H1 (cell line): ENCODE results near the gene FRY. TPM values are rescaled to one million over a fixed set of nuclear protein-coding genes. Genes with fewer than 3 reads are reported as not detected.

Experiments used
- CTCF ChIA-PET: fragments of 300-600 bp; sonication (Branson Sonifier 250); formaldehyde crosslinking; loops from one replicate; lab custom pipeline; 2021; ENCODE audit not compliant: partially characterized antibody; lab: Charles Lee
- POLR2A ChIA-PET: fragments of 300-600 bp; sonication (Branson Sonifier 250); formaldehyde crosslinking; loops from one replicate; lab custom pipeline; 2021; ENCODE audit warnings: inconsistent platforms; ENCODE audit not compliant: partially characterized antibody; lab: Charles Lee
- DNase-seq, 2 experiments: peaks; one replicate each; pipeline versions ENCODE4 v3.0.0 to v3.0.0-alpha.2; 2010 to 2022; ENCODE audit warnings: low spot score in 2 of 2, low read depth in 1 of 2, mixed read lengths in 1 of 2
- FAIRE-seq: peaks from 2 replicates; lab custom pipeline; 2011; peaks lifted over from hg19 to GRCh38; lab: Jason Lieb, UNC
- H2AFZ ChIP-seq: 2 replicates; pipeline ENCODE4 v1.8.1; 2012; ENCODE audit warnings: low read length, inconsistent platforms
- H2AK5ac ChIP-seq: 2 replicates; pipeline ENCODE4 v1.6.1; 2013; ENCODE audit warnings: low read depth, low read length
- H2BK120ac ChIP-seq: replicated peaks from 2 replicates; pipeline ENCODE3; 2013; ENCODE audit warnings: low read depth, low read length, inconsistent platforms
- H2BK12ac ChIP-seq: 2 replicates; pipeline ENCODE4 v1.6.1; 2013; ENCODE audit warnings: low read depth, low read length
- H2BK15ac ChIP-seq: 2 replicates; pipeline ENCODE4 v1.6.1; 2013; ENCODE audit warnings: low read length
- H2BK20ac ChIP-seq: 2 replicates; pipeline ENCODE4 v1.6.1; 2013; ENCODE audit warnings: low read length
- H2BK5ac ChIP-seq: 2 replicates; pipeline ENCODE4 v1.6.1; 2013; ENCODE audit warnings: low read depth, low read length
- H3K14ac ChIP-seq: 2 replicates; pipeline ENCODE4 v1.6.1; 2013; ENCODE audit warnings: inconsistent platforms; ENCODE audit not compliant: insufficient read length
- H3K18ac ChIP-seq: 2 replicates; pipeline ENCODE4 v1.6.1; 2013; ENCODE audit warnings: low read length; ENCODE audit errors: extremely low read depth
- H3K23ac ChIP-seq: 2 replicates; pipeline ENCODE4 v1.6.1; 2013; ENCODE audit warnings: inconsistent platforms; ENCODE audit not compliant: insufficient read length
- H3K23me2 ChIP-seq: 2 replicates; pipeline ENCODE4 v1.6.1; 2013; ENCODE audit warnings: low read depth, low read length
- H3K27ac ChIP-seq: 2 replicates; pipeline ENCODE4 v1.6.1; 2011; ENCODE audit warnings: low read depth, low read length, inconsistent platforms
- H3K27me3 ChIP-seq, 4 experiments: replicated peaks in 1 of 4; 1 replicate in 1 of 4; 2 replicates in 3 of 4; pipeline versions ENCODE4 v1.6.1 to v1.8.1; 2011 to 2013; ENCODE audit warnings: low read length in 3 of 4, mild to moderate bottlenecking in 3 of 4, inconsistent platforms in 2 of 4, mixed read lengths in 2 of 4, moderate library complexity in 1 of 4; ENCODE audit not compliant: control insufficient read depth in 3 of 4, insufficient read depth in 3 of 4; ENCODE audit errors: extremely low read depth in 1 of 4
- H3K36me3 ChIP-seq, 4 experiments: 2 replicates each; pipeline versions ENCODE4 v1.6.1 to v1.8.1; 2011 to 2013; ENCODE audit warnings: mild to moderate bottlenecking in 4 of 4, low read length in 3 of 4, moderate library complexity in 2 of 4, control low read depth in 1 of 4, inconsistent platforms in 1 of 4; ENCODE audit not compliant: insufficient read depth in 4 of 4, control insufficient read depth in 2 of 4
- H3K4ac ChIP-seq: replicated peaks from 2 replicates; pipeline ENCODE3; 2013; ENCODE audit warnings: low read length, low read depth, mixed read lengths, inconsistent platforms; ENCODE audit not compliant: insufficient read length
- H3K4me1 ChIP-seq, 4 experiments: replicated peaks in 1 of 4; 1 replicate in 1 of 4; 2 replicates in 3 of 4; pipeline versions ENCODE4 v1.6.1 to v1.8.1; 2011 to 2013; ENCODE audit warnings: low read length in 3 of 4, inconsistent platforms in 2 of 4, mixed read lengths in 1 of 4; ENCODE audit not compliant: insufficient read depth in 4 of 4, control insufficient read depth in 3 of 4
- H3K4me2 ChIP-seq, 2 experiments: 2 replicates each; pipeline versions ENCODE4 v1.6.1 to v1.8.1; 2011 to 2013; ENCODE audit warnings: low read depth in 2 of 2, low read length in 2 of 2, control low read depth in 1 of 2, inconsistent platforms in 1 of 2, mild to moderate bottlenecking in 1 of 2; ENCODE audit not compliant: insufficient read depth in 1 of 2
- H3K4me3 ChIP-seq, 4 experiments: fragments of 200-600, 300-600 bp in 1 of 4; sonication (generic), shearing (Covaris generic), sonication (Bioruptor Twin) in 1 of 4; 2 replicates each; pipeline versions ENCODE4 v1.5.1 to v1.8.1; 2011 to 2016; ENCODE audit warnings: low read length in 4 of 4, low read depth in 3 of 4, control low read depth in 2 of 4, inconsistent platforms in 2 of 4, mild to moderate bottlenecking in 2 of 4, mixed read lengths in 1 of 4, moderate library complexity in 1 of 4; ENCODE audit not compliant: insufficient read depth in 2 of 4; ENCODE audit errors: extremely low read depth in 1 of 4
- H3K56ac ChIP-seq: replicated peaks from 2 replicates; pipeline ENCODE3; 2013; ENCODE audit warnings: low read depth, mild to moderate bottlenecking, mixed read lengths, low read length, inconsistent platforms; ENCODE audit not compliant: insufficient read length
- H3K79me1 ChIP-seq: 2 replicates; pipeline ENCODE4 v1.6.1; 2013; ENCODE audit warnings: low read depth, low read length, control low read depth
- H3K79me2 ChIP-seq, 2 experiments: 2 replicates each; pipeline versions ENCODE4 v1.6.1 to v1.8.1; 2012 to 2013; ENCODE audit warnings: low read length in 2 of 2, mild to moderate bottlenecking in 2 of 2, inconsistent platforms in 1 of 2; ENCODE audit not compliant: insufficient read depth in 2 of 2, control insufficient read depth in 1 of 2
- H3K9ac ChIP-seq, 4 experiments: replicated peaks in 1 of 4; 1 replicate in 1 of 4; 2 replicates in 3 of 4; pipeline versions ENCODE4 v1.6.1 to v1.8.1; 2011 to 2013; ENCODE audit warnings: low read depth in 3 of 4, low read length in 3 of 4, control low read depth in 2 of 4, mild to moderate bottlenecking in 2 of 4, moderate library complexity in 2 of 4, inconsistent platforms in 1 of 4; ENCODE audit errors: extremely low read depth in 1 of 4
- H3K9me3 ChIP-seq, 2 experiments: 2 replicates each; pipeline versions ENCODE4 v1.6.1 to v1.8.1; 2012 to 2013; ENCODE audit warnings: mild to moderate bottlenecking in 2 of 2, moderate library complexity in 2 of 2, control low read depth in 1 of 2, inconsistent platforms in 1 of 2, low read depth in 1 of 2, low read length in 1 of 2, mixed read lengths in 1 of 2; ENCODE audit not compliant: insufficient read depth in 2 of 2
- H4K20me1 ChIP-seq, 2 experiments: replicated peaks in 1 of 2; 2 replicates each; pipeline versions ENCODE3 to v1.8.1; 2011 to 2013; ENCODE audit warnings: inconsistent platforms in 2 of 2, low read length in 2 of 2, mild to moderate bottlenecking in 1 of 2; ENCODE audit not compliant: insufficient read depth in 2 of 2, control insufficient read depth in 1 of 2
- H4K5ac ChIP-seq: 2 replicates; pipeline ENCODE4 v1.6.1; 2013; ENCODE audit warnings: low read length, low read depth, mixed read lengths, inconsistent platforms; ENCODE audit not compliant: insufficient read length
- H4K8ac ChIP-seq: 2 replicates; pipeline ENCODE4 v1.8.0; 2013; ENCODE audit warnings: mild to moderate bottlenecking, moderate library complexity, low read length, inconsistent platforms; ENCODE audit not compliant: insufficient read depth; ENCODE audit errors: extremely low read depth
- H4K91ac ChIP-seq: replicated peaks from 2 replicates; pipeline ENCODE3; 2013; ENCODE audit warnings: low read length, mixed read lengths, inconsistent platforms; ENCODE audit not compliant: insufficient read length
- ATF3 ChIP-seq: IDR thresholded peaks from 2 replicates; pipeline ENCODE4 v1.6.1; 2011; ENCODE audit warnings: low read depth, mild to moderate bottlenecking, low read length; ENCODE audit not compliant: insufficient read depth
- BACH1 ChIP-seq: IDR thresholded peaks from 2 replicates; pipeline ENCODE4 v1.6.1; 2012; ENCODE audit warnings: low read length, improper control_type of control experiment
- CEBPB ChIP-seq: IDR thresholded peaks from 2 replicates; pipeline ENCODE4 v1.6.1; 2012; ENCODE audit warnings: low read depth, low read length
- CHD1 ChIP-seq: IDR thresholded peaks from 2 replicates; pipeline ENCODE4 v1.6.1; 2012; ENCODE audit warnings: low read depth, low read length, improper control_type of control experiment
- EGR1 ChIP-seq: IDR thresholded peaks from 2 replicates; pipeline ENCODE4 v1.6.1; 2011; ENCODE audit warnings: low read depth, low read length, borderline replicate concordance
- EP300 ChIP-seq, 2 experiments: IDR thresholded peaks; 1 replicate in 1 of 2; 2 replicates in 1 of 2; pipeline ENCODE4 v1.6.1; 2011 to 2012; ENCODE audit warnings: low read depth in 2 of 2, low read length in 2 of 2, mild to moderate bottlenecking in 2 of 2, borderline replicate concordance in 1 of 2, inconsistent platforms in 1 of 2, moderate library complexity in 1 of 2
- POLR2AphosphoS5 ChIP-seq: IDR thresholded peaks from 2 replicates; pipeline ENCODE4 v1.6.1; 2011; ENCODE audit warnings: low read depth, low read length
- SRF ChIP-seq: IDR thresholded peaks from 2 replicates; pipeline ENCODE4 v1.6.1; 2011; ENCODE audit warnings: mild to moderate bottlenecking, low read depth, low read length, moderate library complexity
- TAF1 ChIP-seq: IDR thresholded peaks from 2 replicates; pipeline ENCODE4 v1.6.1; 2011; ENCODE audit warnings: mild to moderate bottlenecking, low read depth, low read length
- TEAD4 ChIP-seq: IDR thresholded peaks from 2 replicates; pipeline ENCODE4 v1.6.1; 2012; ENCODE audit warnings: low read depth, low read length, inconsistent platforms, mixed read lengths
- WGBS, 2 experiments: shearing (Covaris generic) in 1 of 2; methylation state at CpG; one replicate each; pipeline versions ENCODE4 v1.1.6 to v1.1.7; 2013 to 2015; ENCODE audit warnings: low lambda C conversion rate in 2 of 2, mixed read lengths in 2 of 2, inconsistent platforms in 1 of 2, low coverage in 1 of 2, missing lambda C conversion rate in 1 of 2; ENCODE audit not compliant: insufficient replicate concordance in 2 of 2, insufficient coverage in 1 of 2, insufficient read length in 1 of 2; ENCODE audit errors: extremely low coverage in 1 of 2, missing lambda C conversion rate in 1 of 2; 5-methylcytosine and 5-hydroxymethylcytosine counted together
- polyA plus RNA-seq, 7 experiments: library from polyadenylated mRNA; depleted of rRNA in 3 of 7; stranded (reverse) in 5 of 7; unstranded in 2 of 7; fragments of >200 nt in 5 of 7; fragments of 200-250 nt in 2 of 7; gene quantifications; 1 replicate in 5 of 7; 2 replicates in 1 of 7; 4 replicates in 1 of 7; pipeline versions ENCODE4 v1.2.1 to v1.2.3, GENCODE V29; 2011 to 2013; ENCODE audit warnings: missing spikeins in 2 of 7, mixed read lengths in 2 of 7
- total RNA-seq: library from RNA; stranded (reverse); fragmentation: NEBNext Ultra II Directional; extraction: Animal tissue kit (Norgen Biotek cat#: 25700); gene quantifications from 2 replicates; pipeline ENCODE4 v1.2.1, GENCODE V29; 2021
- TF ChIP-seq, protein P1 (sequence below): IDR thresholded peaks from 2 replicates; pipeline ENCODE4 v1.6.1; 2012; ENCODE audit warnings: low read length, inconsistent platforms
- TF ChIP-seq, protein P2 (sequence below): IDR thresholded peaks from 2 replicates; pipeline ENCODE4 v1.6.1; 2012; ENCODE audit warnings: inconsistent platforms

The FRY gene
- total and polyA plus RNA-seq, 2 of the 8 experiments (the other 6 are each of a cell fraction or from before 2014, with no cell fraction given) = 4.3 to 9.2 TPM

GRCh38 chr13:32025730-32026129 lies 5.8 kb upstream of the FRY start:
- no peak overlapping the region for H3K56ac ChIP-seq
- no peaks in the 10 kb centered on the region for H3K36me3 ChIP-seq
- H4K5ac ChIP-seq = no peak overlapping the region
- no peaks in the 10 kb centered on the region for H3K79me2 ChIP-seq
- H4K8ac ChIP-seq = no peak overlapping the region
- no peak overlapping the region for H3K18ac ChIP-seq
- no peak overlapping the region for H2BK120ac ChIP-seq
- FAIRE-seq = peak; percentile 86
- no peaks in the 10 kb centered on the region for H4K20me1 ChIP-seq
- H3K27me3 ChIP-seq = no peaks in the 10 kb centered on the region
- H2BK15ac ChIP-seq = no peak overlapping the region
- peaks cover 2% of the 10 kb centered on the region; the same call in 1 of the 2 replicates for H3K23me2 ChIP-seq
- no peak overlapping the region for H2AK5ac ChIP-seq
- no peak overlapping the region for H2BK12ac ChIP-seq
- no peak overlapping the region for H3K4ac ChIP-seq
- H3K23ac ChIP-seq = no peak overlapping the region
- no peak overlapping the region for H4K91ac ChIP-seq
- peaks cover 1 to 17% (median 8%) of the 10 kb centered on the region in 4 experiments; a peak in 6 of 7 replicates for H3K4me1 ChIP-seq
- H3K9me3 ChIP-seq = no peaks in the 10 kb centered on the region
- peak overlapping the region; percentile 5 to 40; a peak in 2 of 4 replicates for H3K4me2 ChIP-seq
- H2BK20ac ChIP-seq = no peak overlapping the region
- WGBS, 2 experiments = 12% methylated on average over 2 of the region's 2 CpGs; no CpG with 5 or more reads in 1 of the 2 experiments
- CTCF ChIA-PET = interaction anchor here (0.7 to 2.0 kb wide), 4 partner anchors 9 to 141 kb away, joined by 3 to 8 read pairs (median 6); no protein-coding TSS in a partner anchor
- H3K4me3 ChIP-seq = peak overlapping the region in 2 of 4 experiments; percentile 8 to 21; a peak in 2 of 8 replicates
- no peak overlapping the region for H3K14ac ChIP-seq
- no peak overlapping the region for H3K27ac ChIP-seq
- H2AFZ ChIP-seq = no peak overlapping the region
- no peak overlapping the region for H3K9ac ChIP-seq
- POLR2A ChIA-PET = interaction anchor here (1.2 kb wide), 1 partner anchor 9 kb away, joined by 4 read pairs; no protein-coding TSS in a partner anchor
- DNase-seq = peak in 1 of 2 experiments; percentile 43
- H3K79me1 ChIP-seq = no peaks in the 10 kb centered on the region
- no peak overlapping the region for H2BK5ac ChIP-seq
- TF ChIP-seq EGR1 (no peak), EP300 (IDR thresholded peaks at IDR 0.05; ENCODE audit: borderline replicate concordance in 1 of 2, low read depth in 2 of 2, low read length in 2 of 2) (peak in 1 of 2 experiments; percentile 54; a peak in 1 of 3 replicates), CHD1 (no peak), BACH1 (no peak), CEBPB (no peak), POLR2AphosphoS5 (no peak), TEAD4 (peak; percentile 89), SRF (no peak), ATF3 (no peak), TAF1 (no peak)
- TF ChIP-seq, protein P1, sequence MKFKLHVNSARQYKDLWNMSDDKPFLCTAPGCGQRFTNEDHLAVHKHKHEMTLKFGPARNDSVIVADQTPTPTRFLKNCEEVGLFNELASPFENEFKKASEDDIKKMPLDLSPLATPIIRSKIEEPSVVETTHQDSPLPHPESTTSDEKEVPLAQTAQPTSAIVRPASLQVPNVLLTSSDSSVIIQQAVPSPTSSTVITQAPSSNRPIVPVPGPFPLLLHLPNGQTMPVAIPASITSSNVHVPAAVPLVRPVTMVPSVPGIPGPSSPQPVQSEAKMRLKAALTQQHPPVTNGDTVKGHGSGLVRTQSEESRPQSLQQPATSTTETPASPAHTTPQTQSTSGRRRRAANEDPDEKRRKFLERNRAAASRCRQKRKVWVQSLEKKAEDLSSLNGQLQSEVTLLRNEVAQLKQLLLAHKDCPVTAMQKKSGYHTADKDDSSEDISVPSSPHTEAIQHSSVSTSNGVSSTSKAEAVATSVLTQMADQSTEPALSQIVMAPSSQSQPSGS = no peak
- TF ChIP-seq, protein P2, sequence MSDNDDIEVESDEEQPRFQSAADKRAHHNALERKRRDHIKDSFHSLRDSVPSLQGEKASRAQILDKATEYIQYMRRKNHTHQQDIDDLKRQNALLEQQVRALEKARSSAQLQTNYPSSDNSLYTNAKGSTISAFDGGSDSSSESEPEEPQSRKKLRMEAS = peak; percentile 78
